GM23338 (cell line): ENCODE measurements around the gene GPR162.

Experiments
- POLR2AphosphoS5 ChIP-seq: IDR thresholded peaks from 2 replicates; pipeline ENCODE4 v1.6.1; 2016; ENCODE audit warnings: antibody characterized with exemption, low read depth
- TF ChIP-seq, protein P1 (sequence below): IDR thresholded peaks from 2 replicates; pipeline ENCODE4 v1.6.1; 2016; ENCODE audit warnings: antibody characterized with exemption
- TF ChIP-seq, protein P2 (sequence below), 2 experiments: fragments of 200-600 bp in 1 of 2; sonication (generic) in 1 of 2; conservative IDR thresholded peaks; 2 replicates each; pipeline versions ENCODE4 v1.5.1 to v1.6.1; 2016 to 2017; ENCODE audit warnings: antibody characterized with exemption in 2 of 2, low read depth in 2 of 2, mild to moderate bottlenecking in 2 of 2, moderate library complexity in 1 of 2

DNA sequence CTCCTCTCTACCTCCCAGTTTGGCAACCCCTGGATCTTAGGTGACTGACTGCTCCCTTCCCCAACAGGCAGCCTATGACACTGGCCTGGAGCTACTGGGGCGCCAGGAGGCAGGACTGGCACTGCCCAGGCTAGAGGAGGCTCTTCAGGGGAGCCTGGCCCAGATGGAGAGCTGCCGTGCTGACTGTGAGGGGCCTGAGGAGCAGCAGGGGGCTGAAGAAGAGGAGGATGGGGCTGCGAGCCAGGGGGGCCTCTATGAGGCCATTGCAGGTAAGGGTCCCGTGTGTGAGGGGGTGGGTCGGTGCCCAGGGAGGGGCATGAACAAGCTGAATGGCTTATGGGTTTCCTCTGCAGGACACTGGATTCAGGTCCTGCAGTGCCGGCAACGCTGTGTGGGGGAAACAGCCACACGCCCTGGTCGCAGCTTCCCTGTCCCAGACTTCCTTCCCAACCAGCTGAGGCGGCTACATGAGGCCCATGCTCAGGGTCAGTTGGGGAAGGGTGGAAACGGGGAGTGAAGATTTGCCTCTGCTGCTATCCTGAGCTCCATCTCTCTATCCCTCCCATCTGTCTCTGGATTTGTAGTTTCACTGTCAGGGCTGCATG is 8.8 kb downstream of the GPR162 start:
- TF ChIP-seq, protein P1, sequence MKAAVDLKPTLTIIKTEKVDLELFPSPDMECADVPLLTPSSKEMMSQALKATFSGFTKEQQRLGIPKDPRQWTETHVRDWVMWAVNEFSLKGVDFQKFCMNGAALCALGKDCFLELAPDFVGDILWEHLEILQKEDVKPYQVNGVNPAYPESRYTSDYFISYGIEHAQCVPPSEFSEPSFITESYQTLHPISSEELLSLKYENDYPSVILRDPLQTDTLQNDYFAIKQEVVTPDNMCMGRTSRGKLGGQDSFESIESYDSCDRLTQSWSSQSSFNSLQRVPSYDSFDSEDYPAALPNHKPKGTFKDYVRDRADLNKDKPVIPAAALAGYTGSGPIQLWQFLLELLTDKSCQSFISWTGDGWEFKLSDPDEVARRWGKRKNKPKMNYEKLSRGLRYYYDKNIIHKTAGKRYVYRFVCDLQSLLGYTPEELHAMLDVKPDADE, result no peak
- TF ChIP-seq POLR2AphosphoS5, result no peak
- TF ChIP-seq, protein P2, sequence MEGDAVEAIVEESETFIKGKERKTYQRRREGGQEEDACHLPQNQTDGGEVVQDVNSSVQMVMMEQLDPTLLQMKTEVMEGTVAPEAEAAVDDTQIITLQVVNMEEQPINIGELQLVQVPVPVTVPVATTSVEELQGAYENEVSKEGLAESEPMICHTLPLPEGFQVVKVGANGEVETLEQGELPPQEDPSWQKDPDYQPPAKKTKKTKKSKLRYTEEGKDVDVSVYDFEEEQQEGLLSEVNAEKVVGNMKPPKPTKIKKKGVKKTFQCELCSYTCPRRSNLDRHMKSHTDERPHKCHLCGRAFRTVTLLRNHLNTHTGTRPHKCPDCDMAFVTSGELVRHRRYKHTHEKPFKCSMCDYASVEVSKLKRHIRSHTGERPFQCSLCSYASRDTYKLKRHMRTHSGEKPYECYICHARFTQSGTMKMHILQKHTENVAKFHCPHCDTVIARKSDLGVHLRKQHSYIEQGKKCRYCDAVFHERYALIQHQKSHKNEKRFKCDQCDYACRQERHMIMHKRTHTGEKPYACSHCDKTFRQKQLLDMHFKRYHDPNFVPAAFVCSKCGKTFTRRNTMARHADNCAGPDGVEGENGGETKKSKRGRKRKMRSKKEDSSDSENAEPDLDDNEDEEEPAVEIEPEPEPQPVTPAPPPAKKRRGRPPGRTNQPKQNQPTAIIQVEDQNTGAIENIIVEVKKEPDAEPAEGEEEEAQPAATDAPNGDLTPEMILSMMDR (conservative IDR thresholded peaks at IDR 0.05; ENCODE audit: low read depth in 2 of 2), result no peak
